Activated CD4-positive, CD25-positive, alpha-beta regulatory T cell treated with anti-CD3 and anti-CD28 coated beads, Interleukin-2, amount 50 U/mL, for 24 hours (primary cell): ENCODE results near the gene FNBP1L.
A peak's percentile ranks its signal among the peaks of the same experiment; 100 is the strongest.
"Not testable (repeated sequence)": the region's sequence is repeated elsewhere in the genome, so short reads cannot be mapped to it uniquely, and the experiment has no call there.

Experiments used
- ATAC-seq, 2 donors: fragments of 150-1000 bp; cut with Tn5 transposase; one replicate each; pipeline ENCODE4 v1.10.0; 2021; ENCODE audit warnings: mild to moderate bottlenecking in 1 of 2, moderate library complexity in 1 of 2

Gene FNBP1L

DNA sequence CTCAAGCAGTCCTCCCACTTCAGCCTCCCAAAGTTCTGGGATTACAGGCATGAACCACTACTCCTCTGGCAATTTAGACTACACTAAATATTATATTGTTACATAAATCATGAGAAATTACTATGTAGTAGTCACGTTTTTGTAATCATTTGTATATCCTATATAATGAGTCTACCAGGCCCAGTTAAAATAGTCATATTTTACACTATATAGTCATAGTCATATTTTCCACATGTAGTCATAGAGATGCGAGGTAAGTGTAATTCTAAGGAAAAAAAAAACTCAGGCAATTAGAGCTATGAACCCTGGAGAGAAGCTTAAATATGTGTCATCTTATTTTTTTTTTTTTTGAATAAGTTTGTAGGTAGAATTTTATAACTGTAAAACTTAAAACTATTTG is 90.0 kb downstream of the FNBP1L start:
- peak; percentile 55 to 69 for ATAC-seq

GRCh38 chr1:93541045-93541444 is 93.1 kb downstream of the FNBP1L start:
- no peak for ATAC-seq

- ATAC-seq, result no peak
Measured at GRCh38 chr1:93542398-93542797, 94.5 kb downstream of the FNBP1L start.

DNA sequence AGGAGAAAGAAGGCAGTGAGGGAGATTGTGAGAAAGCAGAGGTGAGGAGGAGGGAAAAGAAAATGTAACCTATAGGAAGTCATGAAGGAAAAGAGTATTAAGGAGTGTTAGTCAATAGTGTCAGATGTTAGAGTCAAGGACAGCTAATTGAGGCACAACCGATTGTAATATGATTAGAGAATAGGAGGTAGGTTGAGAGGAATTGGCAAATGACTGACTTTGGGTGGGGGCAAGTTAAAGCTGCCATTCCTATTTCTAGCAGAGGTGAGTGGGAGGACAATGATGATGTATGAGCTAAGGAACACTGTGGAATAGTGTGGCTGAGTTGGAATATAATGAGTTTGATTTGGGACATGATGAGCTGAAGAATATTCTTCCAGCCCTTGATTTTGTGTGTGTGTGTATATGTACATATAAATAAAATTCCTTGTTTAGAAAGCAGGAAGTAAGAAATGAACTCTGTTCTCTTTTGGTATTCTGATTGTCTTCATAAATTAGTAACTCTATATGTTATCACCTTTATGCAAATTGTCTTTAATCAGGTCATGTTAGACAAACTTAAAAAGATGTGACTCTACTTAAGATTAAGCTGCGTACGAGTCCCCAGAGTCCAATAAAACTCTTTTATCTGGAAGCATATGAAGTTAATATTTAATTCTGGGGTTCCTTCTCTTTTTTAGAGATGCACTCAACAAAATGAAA is 98.4 kb downstream of the FNBP1L start:
- no peak for ATAC-seq

GRCh38 chr1:93549131-93549530 is 101.2 kb downstream of the FNBP1L start:
- no peak for ATAC-seq

GRCh38 chr1:93549811-93550210 is 101.9 kb downstream of the FNBP1L start:
- no peak for ATAC-seq

GRCh38 chr1:93552741-93553455 is 105.0 kb downstream of the FNBP1L start:
- no peak for ATAC-seq

- not testable (repeated sequence) for ATAC-seq
Measured at GRCh38 chr1:93553886-93554490, 106.1 kb downstream of the FNBP1L start.

- no peak for ATAC-seq
Measured at GRCh38 chr1:93554883-93555872, 107.3 kb downstream of the FNBP1L start.

DNA sequence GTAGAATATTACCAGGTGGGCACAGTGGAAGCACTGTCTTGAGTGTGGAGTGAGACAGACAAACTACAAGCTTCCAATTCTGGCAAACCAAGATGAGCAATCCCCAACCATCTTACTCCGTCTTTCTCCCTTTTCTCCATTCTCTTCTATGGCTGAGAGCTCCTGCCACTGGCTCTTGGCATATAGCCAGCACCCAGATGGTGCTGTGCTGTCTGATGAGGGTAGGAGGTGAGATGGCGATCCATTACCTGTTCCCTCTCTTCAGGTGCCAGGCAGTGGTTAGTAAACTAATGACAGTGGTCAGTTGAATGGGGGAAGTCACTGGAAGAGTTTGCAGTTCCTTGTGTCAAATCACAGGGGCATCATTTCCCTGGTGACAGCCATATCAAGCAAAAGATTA is 108.4 kb downstream of the FNBP1L start:
- no peak for ATAC-seq

DNA sequence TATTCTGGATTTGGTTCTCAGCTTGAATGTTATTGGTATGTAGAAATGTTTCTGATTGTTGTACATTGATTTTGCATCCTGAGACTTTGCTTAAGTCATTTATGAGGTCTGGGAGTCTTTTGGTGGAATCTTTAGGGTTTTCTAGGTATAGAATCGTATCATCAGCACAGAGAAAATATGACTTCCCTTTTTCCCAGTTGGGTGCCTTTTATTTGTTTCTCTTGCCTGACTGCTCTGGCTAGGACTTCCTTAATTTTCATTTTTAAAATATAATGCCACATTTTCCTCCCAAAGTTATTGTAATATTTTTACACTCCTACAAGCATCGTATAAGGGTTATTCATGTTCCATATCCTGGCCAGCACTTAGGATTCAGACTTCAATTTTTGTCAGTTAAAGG is 111.1 kb downstream of the FNBP1L start:
- ATAC-seq, result no peak

DNA sequence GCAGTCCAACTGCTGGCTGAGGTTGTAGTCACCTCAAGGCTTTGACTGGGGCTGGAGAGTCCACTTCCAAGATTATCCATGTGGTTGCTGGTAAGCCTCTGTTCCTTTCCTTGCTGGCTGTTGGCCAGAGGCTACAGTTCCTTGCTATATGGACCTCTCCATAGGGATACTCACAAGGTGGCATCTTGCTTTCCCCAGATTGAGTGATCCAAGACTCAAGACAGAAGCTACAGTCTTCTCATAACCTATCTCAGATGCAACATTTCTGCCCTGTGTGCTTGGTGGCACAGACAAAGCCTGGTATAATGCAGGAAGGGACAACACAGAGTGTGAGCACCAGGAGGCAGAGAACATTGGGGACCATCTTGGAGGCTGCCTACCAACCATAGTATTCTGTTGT is 111.8 kb downstream of the FNBP1L start:
- no peak for ATAC-seq

DNA sequence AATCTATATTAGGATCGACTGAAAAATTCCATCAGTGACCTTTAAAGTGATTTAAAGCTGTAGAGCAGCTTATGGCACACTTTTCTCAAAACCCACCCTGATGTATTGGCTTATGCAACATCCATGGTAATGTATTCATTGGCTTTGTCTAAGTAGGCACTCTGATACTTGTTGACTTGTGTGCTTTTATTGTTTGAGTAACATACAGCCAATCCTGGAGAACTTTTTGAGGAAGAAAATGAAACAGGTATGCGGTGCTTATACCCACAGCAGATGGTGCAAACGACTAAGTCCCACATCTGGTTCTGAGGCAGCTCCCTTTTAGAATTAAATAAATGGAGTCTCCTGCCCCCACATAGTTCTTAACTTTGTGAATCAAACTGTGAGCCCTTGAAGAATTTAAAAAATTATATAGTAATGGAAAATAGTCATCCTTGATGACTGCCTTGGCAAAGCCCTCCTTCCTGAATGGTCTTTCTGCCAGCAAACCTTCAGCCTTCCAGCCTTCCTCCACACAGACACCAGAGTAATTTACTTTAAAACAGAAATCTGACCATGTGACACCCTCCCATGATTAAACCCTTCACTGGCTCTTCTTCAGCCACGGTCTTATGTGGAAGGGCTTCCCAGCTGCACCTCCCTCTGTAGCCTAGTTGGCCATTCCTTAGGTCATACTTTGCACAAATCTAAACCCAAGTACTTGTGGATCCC is 117.7 kb downstream of the FNBP1L start:
- ATAC-seq, result no peak

- ATAC-seq, result no peak
Measured at GRCh38 chr1:93566227-93566626, 118.3 kb downstream of the FNBP1L start.

DNA sequence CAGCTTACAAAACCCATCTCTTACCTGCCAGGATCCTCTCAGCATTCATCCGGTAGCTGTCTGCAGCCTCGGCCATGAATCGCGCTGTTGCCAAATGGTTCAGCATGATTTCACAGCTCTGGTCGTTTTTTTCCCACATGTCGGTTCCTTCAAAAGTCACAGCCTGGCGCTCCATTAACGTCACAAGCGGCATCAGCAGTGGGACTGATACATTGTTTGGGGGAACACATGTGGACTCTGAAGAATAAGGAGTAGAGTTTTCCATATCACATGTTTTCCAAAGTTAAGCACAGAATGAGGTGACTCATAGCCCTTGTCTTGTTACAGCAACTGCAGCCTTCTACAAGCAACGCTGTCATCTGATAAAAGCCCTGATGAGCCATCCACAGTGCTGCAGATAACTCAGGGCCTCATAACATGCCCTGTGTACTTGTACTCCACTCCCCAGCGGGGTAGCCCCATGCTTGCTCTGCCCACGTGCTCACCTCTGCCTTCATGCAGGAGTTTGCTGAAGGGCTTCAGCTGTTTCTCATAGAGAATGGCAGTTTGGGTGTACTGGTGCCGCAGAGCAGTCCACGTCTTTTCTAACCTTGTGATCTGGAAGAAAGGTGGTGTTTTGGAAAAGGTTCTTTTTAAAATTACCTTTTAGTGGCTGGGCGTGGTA is 119.5 kb downstream of the FNBP1L start:
- ATAC-seq, result peak in 1 of 2 donors; percentile 17

DNA sequence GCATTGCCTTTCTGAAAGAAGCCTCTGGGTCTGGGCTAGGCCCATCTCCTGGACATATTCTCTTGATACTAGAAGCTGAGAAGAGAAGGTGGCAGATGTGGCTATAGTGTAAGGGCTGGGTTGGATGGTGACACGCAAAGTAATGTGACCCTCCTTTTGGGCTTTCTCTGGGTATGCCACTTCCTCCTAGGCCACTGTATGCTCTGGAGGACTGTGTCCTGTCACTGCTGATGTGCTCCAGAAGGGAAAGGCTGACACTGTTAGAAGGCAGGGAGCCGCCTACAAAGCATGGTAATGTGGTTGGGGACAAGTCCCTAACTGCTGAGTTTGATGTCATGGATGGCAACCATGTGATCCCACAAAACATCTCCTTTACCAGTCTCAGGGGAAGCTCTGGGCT is 121.6 kb downstream of the FNBP1L start:
- ATAC-seq, result no peak

DNA sequence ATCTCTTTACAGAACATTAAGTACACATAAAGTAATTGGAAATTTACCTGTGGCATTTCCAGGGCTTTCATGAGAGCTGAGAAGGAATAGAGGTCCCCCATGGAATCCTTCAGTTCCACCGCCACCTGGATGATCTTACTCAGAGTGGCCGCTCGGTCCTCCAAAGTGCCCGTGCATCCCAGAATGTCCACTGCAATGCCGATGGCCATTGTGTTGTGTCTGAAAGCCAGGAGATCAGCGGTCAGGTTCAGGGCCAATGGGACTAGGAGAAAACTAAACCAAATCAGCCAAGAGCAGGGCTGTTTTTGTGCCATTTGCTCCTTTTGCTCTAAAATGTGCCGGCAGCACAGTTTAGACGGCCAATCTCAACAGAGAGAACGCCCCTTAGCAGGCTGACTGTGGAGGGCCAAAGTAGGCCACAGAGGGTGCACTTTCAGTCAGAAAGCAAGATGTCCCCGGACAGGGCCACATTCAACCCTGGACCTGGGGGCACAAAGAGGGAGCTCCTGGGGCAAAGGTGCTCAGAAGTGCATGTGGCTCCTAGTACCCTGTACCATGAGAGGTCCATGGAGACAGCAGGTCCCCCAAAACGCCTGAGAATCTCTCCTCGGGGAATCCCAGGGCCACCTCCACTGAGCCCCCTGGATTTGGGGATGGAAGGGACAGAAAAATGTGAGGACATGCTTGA is 123.8 kb downstream of the FNBP1L start:
- ATAC-seq, result no peak

- ATAC-seq, result no peak
Measured at GRCh38 chr1:93573940-93574469, 126.1 kb downstream of the FNBP1L start.

- no peak for ATAC-seq
Measured at GRCh38 chr1:93574511-93574910, 126.6 kb downstream of the FNBP1L start.

- no peak for ATAC-seq
Measured at GRCh38 chr1:93574991-93575390, 127.1 kb downstream of the FNBP1L start.
